ENCODE measurements around the gene ESCO1.
"Not testable (repeated sequence)": the region's sequence is repeated elsewhere in the genome, so short reads cannot be mapped to it uniquely, and the experiment has no call there.

The ESCO1 gene

GRCh38 chr18:21629089-21629832 is 28.8 kb upstream of the ESCO1 start:
- no peak overlapping the region for H3K4me3 ChIP-seq (ENCODE audit: low read depth, low read length)
- TF ChIP-seq, protein P1, sequence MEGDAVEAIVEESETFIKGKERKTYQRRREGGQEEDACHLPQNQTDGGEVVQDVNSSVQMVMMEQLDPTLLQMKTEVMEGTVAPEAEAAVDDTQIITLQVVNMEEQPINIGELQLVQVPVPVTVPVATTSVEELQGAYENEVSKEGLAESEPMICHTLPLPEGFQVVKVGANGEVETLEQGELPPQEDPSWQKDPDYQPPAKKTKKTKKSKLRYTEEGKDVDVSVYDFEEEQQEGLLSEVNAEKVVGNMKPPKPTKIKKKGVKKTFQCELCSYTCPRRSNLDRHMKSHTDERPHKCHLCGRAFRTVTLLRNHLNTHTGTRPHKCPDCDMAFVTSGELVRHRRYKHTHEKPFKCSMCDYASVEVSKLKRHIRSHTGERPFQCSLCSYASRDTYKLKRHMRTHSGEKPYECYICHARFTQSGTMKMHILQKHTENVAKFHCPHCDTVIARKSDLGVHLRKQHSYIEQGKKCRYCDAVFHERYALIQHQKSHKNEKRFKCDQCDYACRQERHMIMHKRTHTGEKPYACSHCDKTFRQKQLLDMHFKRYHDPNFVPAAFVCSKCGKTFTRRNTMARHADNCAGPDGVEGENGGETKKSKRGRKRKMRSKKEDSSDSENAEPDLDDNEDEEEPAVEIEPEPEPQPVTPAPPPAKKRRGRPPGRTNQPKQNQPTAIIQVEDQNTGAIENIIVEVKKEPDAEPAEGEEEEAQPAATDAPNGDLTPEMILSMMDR (IDR thresholded peaks at IDR 0.05; ENCODE audit: low read depth, low read length) = no peak

- not testable (repeated sequence) for H3K4me3 ChIP-seq (ENCODE audit: low read depth, low read length)
These were observed 21.1 kb upstream of the ESCO1 start for GRCh38 chr18:21621640-21622039.

GRCh38 chr18:21612125-21613039 is 11.9 kb upstream of the ESCO1 start, which contains the start of gene SNRPD1:
Gene SNRPD1, plus strand, starts transcription at chr18:21612314. Its CDS starts 116 bp downstream, at chr18:21612430.
- TF ChIP-seq, protein P1 (IDR thresholded peaks at IDR 0.05; ENCODE audit: low read depth, low read length) = peak; percentile 90
- peak within 1 kb of the TSS; percentile 96 for H3K4me3 ChIP-seq (ENCODE audit: low read depth, low read length)

DNA sequence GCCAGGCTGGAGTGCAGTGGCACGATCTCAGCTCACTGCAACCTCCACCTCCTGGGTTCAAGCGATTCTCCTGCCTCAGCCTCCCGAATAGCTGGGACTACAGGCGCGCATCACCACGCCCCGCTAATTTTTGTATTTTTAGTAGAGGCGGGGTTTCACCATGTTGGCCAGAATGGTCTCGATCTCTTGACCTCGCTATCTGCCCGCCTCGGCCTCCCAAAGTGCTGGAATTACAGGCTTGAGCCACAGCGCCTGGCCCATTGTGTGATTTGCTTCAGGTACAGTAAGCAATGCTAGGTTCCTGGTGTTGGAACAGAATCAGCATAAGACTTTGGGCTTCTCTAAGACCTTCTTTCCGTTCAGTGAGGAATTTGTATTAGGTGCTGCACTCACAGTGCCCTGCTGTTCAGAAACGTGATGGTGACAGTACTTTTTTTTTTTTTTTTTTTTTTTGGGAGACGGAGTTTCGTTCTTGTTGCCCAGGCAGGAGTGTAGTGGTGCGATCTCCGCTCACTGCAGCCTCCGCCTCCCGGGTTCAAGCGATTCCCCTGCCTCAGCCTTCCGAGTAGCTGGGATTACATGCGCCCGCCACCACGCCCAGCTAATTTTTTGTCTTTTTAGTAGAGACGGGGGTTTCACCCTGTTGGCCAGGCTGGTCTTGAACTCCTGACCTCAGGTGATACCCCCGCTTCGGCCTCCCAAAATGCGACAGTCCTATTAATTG is 11.1 kb upstream of the ESCO1 start:
- H3K4me3 ChIP-seq (ENCODE audit: low read depth, low read length) = peak overlapping the region; percentile 96

DNA sequence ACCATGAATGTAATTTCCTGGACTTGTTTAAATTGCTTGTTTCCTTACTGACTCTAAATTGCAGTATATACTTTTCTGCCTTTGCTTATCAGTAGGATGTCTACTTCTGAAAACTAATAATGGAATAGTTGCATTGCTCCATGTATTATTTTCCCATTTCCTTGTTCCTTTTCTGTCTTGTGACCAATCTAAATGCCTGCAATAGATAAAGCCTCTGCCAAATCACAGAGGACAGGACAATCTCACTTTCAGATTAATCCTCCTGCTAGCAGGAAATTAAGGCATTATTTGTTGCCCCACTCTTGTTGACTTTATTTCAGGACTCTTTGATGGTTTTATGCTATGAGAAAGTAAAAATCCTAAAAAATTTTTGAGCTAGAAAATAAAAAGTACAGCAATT is 4.7 kb upstream of the ESCO1 start:
- TF ChIP-seq, protein P1 (IDR thresholded peaks at IDR 0.05; ENCODE audit: low read depth, low read length) = no peak
- no peak overlapping the region for H3K4me3 ChIP-seq (ENCODE audit: low read depth, low read length)

DNA sequence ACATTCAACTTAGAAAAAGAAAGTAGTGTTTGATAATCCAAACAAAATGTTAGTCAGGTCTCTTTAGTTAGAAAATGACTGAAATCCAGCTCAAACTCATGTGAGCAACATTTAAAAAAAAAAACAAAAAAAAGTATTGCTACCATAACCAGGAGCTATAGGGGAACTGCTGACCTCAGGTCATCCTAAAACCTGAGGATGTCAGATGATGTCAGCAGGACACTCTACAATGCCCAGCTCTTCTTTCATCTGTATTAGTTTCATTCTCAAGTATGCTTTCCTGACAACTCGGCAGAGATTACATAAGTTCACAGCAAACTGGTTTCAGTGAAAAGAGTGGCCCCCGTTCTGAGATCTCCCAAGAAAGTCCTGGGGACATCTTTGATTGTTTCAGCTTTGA is 4.2 kb upstream of the ESCO1 start:
- peak overlapping the region; percentile 19; the same call in 1 of the 2 replicates for H3K4me3 ChIP-seq (ENCODE audit: low read depth, low read length)
- TF ChIP-seq, protein P1 (IDR thresholded peaks at IDR 0.05; ENCODE audit: low read depth, low read length) = no peak

DNA sequence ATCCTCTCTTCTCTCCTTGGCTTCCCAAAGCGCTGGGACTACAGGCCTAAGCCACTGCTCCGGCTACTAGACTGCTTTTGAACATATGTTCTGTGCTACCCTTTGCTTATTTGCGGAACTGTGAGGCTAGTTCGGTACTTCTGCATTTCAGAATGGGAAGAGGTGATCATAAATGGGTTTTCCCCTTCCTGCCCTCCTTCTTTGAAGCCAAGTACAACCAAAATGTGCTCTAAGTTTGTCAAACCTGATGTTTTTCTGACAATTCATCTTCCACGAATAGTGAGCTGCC is 1.7 kb upstream of the ESCO1 start:
- H3K4me3 ChIP-seq (ENCODE audit: low read depth, low read length) = no peak overlapping the region
- TF ChIP-seq, protein P1 (IDR thresholded peaks at IDR 0.05; ENCODE audit: low read depth, low read length) = no peak
